Keratinocyte (primary cell): ENCODE data around the gene PNPLA2. TPM values are rescaled to one million over a fixed set of nuclear protein-coding genes. Genes with fewer than 3 reads are reported as not detected.

ENCODE experiments used
- DNase-seq: peaks from one replicate; pipeline ENCODE4 v3.0.0-alpha.2; 2011; ENCODE audit warnings: low read depth, missing footprints, low spot score
- FAIRE-seq: peaks from 2 replicates; lab custom pipeline; 2011; peaks lifted over from hg19 to GRCh38; lab: Jason Lieb, UNC
- H2AFZ ChIP-seq: 2 replicates; pipeline ENCODE4 v1.6.0; 2012; ENCODE audit warnings: low read length, control low read depth, inconsistent platforms; ENCODE audit not compliant: control insufficient read depth
- H3K27ac ChIP-seq: 2 replicates; pipeline ENCODE4 v1.5.1; 2011; ENCODE audit warnings: low read length; ENCODE audit not compliant: control insufficient read depth, insufficient read depth
- H3K27me3 ChIP-seq: 3 replicates; pipeline ENCODE4 v1.6.0; 2011; ENCODE audit warnings: low read length; ENCODE audit not compliant: control insufficient read depth, insufficient read depth; ENCODE audit errors: extremely low read depth
- H3K36me3 ChIP-seq, 2 experiments: 2 replicates in 1 of 2; 3 replicates in 1 of 2; pipeline ENCODE4 v1.5.1; 2011; ENCODE audit warnings: low read length in 2 of 2, mild to moderate bottlenecking in 1 of 2; ENCODE audit not compliant: control insufficient read depth in 2 of 2, insufficient read depth in 2 of 2; ENCODE audit errors: extremely low read depth in 1 of 2
- H3K4me1 ChIP-seq: 3 replicates; pipeline ENCODE4 v1.5.1; 2011; ENCODE audit warnings: low read length; ENCODE audit not compliant: control insufficient read depth, insufficient read depth; ENCODE audit errors: extremely low read depth
- H3K4me2 ChIP-seq: 3 replicates; pipeline ENCODE4 v1.6.0; 2011; ENCODE audit warnings: low read depth, low read length; ENCODE audit not compliant: control insufficient read depth, insufficient read depth; ENCODE audit errors: extremely low read depth
- H3K4me3 ChIP-seq, 3 experiments: fragments of 200-600 bp in 1 of 3; sonication (generic) in 1 of 3; 2 replicates in 2 of 3; 3 replicates in 1 of 3; pipeline ENCODE4 v1.5.1; 2011 to 2016; ENCODE audit warnings: low read length in 3 of 3, mild to moderate bottlenecking in 3 of 3, control low read depth in 2 of 3, inconsistent platforms in 1 of 3, low read depth in 1 of 3, mixed read lengths in 1 of 3, mixed run types in 1 of 3, moderate library complexity in 1 of 3; ENCODE audit not compliant: control insufficient read depth in 2 of 3, insufficient read depth in 2 of 3; ENCODE audit errors: extremely low read depth in 1 of 3
- H3K79me2 ChIP-seq: 2 replicates; pipeline ENCODE4 v1.6.0; 2012; ENCODE audit warnings: low read length; ENCODE audit not compliant: control insufficient read depth, insufficient read depth
- H3K9ac ChIP-seq: 3 replicates; pipeline ENCODE4 v1.6.0; 2011; ENCODE audit warnings: low read length; ENCODE audit not compliant: control insufficient read depth, insufficient read depth; ENCODE audit errors: extremely low read depth
- H3K9me1 ChIP-seq: 3 replicates; pipeline ENCODE4 v1.6.0; 2011; ENCODE audit warnings: low read length; ENCODE audit not compliant: control insufficient read depth, insufficient read depth; ENCODE audit errors: extremely low read depth
- H3K9me3 ChIP-seq: 2 replicates; pipeline ENCODE4 v1.5.1; 2012; ENCODE audit warnings: low read depth, low read length; ENCODE audit not compliant: control insufficient read depth
- H4K20me1 ChIP-seq: 3 replicates; pipeline ENCODE4 v1.6.0; 2011; ENCODE audit warnings: low read length; ENCODE audit not compliant: control insufficient read depth, insufficient read depth; ENCODE audit errors: extremely low read depth
- EZH2 ChIP-seq: IDR thresholded peaks from one replicate; pipeline ENCODE4 v1.6.1; 2012; ENCODE audit warnings: inconsistent platforms, mild to moderate bottlenecking, low read length, moderate library complexity
- dilution Hi-C: fragments of 300-500 bp; cut with MboI; formaldehyde crosslinking; loops from one replicate; pipeline ENCODE4 v1.7.0; 2020; ENCODE audit warnings: low sequenced_read_pairs; ENCODE audit not compliant: extremely low pct_ligation_motif_present
- polyA plus RNA-seq, 5 experiments: library from polyadenylated mRNA; depleted of rRNA in 3 of 5; stranded (reverse) in 3 of 5; stranded (forward) in 1 of 5; unstranded in 1 of 5; fragments of >200 nt; gene quantifications; 1 replicate in 1 of 5; 2 replicates in 3 of 5; 3 replicates in 1 of 5; pipeline versions ENCODE4 v1.2.1 to v1.2.3, GENCODE V29; 2011 to 2012; ENCODE audit warnings: missing spikeins in 2 of 5, low read depth in 1 of 5, low replicate concordance in 1 of 5
- TF ChIP-seq, protein P1 (sequence below), 3 experiments: IDR thresholded peaks in 1 of 3; conservative IDR thresholded peaks in 1 of 3; optimal IDR thresholded peaks in 1 of 3; 2 replicates in 2 of 3; 3 replicates in 1 of 3; pipeline versions ENCODE3 to v1.5.1; 2011; ENCODE audit warnings: low read length in 3 of 3, mild to moderate bottlenecking in 3 of 3, moderate library complexity in 2 of 3, control low read depth in 1 of 3, inconsistent platforms in 1 of 3; ENCODE audit not compliant: insufficient read depth in 2 of 3; ENCODE audit errors: extremely low read depth in 1 of 3

PNPLA2 gene
- polyA plus RNA-seq, 1 donor (not counting 4 experiments of a cell fraction or from before 2014, with no cell fraction given) = 5.3 TPM

- H3K27ac ChIP-seq = no peak overlapping the region
- H3K27me3 ChIP-seq = peaks cover 8% of the 10 kb centered on the region
- H3K4me2 ChIP-seq = no peak overlapping the region
- peaks cover 0 to 3% of the 10 kb centered on the region in 2 experiments for H3K36me3 ChIP-seq
- H3K9ac ChIP-seq = no peak overlapping the region
- FAIRE-seq (no peak), DNase-seq (no peak)
- H3K4me3 ChIP-seq = no peak overlapping the region
- TF ChIP-seq, protein P1, sequence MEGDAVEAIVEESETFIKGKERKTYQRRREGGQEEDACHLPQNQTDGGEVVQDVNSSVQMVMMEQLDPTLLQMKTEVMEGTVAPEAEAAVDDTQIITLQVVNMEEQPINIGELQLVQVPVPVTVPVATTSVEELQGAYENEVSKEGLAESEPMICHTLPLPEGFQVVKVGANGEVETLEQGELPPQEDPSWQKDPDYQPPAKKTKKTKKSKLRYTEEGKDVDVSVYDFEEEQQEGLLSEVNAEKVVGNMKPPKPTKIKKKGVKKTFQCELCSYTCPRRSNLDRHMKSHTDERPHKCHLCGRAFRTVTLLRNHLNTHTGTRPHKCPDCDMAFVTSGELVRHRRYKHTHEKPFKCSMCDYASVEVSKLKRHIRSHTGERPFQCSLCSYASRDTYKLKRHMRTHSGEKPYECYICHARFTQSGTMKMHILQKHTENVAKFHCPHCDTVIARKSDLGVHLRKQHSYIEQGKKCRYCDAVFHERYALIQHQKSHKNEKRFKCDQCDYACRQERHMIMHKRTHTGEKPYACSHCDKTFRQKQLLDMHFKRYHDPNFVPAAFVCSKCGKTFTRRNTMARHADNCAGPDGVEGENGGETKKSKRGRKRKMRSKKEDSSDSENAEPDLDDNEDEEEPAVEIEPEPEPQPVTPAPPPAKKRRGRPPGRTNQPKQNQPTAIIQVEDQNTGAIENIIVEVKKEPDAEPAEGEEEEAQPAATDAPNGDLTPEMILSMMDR (optimal IDR thresholded peaks at IDR 0.05 in 1 of 3, IDR thresholded peaks at IDR 0.05 in 1 of 3, conservative IDR thresholded peaks at IDR 0.05 in 1 of 3; ENCODE audit: extremely low read depth in 1 of 3, insufficient read depth in 2 of 3, low read length in 3 of 3) = no peak
- no peak for TF ChIP-seq EZH2
- dilution Hi-C loops = no loop called here
- no peaks in the 10 kb centered on the region for H4K20me1 ChIP-seq
- H3K79me2 ChIP-seq = no peaks in the 10 kb centered on the region
- peaks cover 9% of the 10 kb centered on the region for H3K4me1 ChIP-seq
- H3K9me3 ChIP-seq = no peaks in the 10 kb centered on the region
- H3K9me1 ChIP-seq = no peaks in the 10 kb centered on the region
- H2AFZ ChIP-seq = no peak overlapping the region
These were observed 31.5 kb upstream of the PNPLA2 start for GRCh38 chr11:787084-787675.

DNA sequence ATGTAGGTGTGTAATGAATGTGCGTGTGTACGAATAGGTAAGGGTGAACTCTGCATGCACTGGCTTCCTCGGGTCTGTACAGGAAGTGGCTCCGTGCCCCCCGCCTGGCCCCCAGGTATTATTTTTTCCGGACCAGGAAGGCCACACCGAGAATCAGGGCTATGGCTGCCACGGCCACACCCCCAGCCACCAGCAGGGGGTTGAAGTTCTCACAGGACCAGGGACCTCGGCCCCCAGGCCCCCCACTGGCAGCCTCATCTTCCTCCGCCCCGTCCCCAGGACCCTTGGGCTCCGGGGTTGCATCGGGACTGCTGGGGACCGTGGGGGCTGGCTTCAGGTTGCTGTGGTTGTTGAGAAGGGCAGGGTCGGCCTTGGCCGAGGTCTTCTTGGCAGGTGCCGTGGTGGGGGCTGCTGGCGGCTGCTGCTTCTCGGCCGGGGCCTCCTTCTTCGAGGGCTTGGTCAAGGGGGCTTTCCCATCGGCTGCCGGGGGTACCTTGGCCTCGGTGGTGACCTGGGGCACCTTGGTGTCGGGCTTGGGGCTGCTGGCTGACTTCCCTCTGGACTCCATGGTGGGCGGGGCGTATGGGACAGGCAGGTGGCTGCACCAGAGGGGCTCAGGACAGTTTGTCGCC, 30.6 kb upstream of the PNPLA2 start:
- no peak for FAIRE-seq

More for the DNA sequence above, 30.6 kb upstream of the PNPLA2 start:
- no peak overlapping the region for H3K27ac ChIP-seq
- DNase-seq = no peak
- no peaks in the 10 kb centered on the region for H4K20me1 ChIP-seq
- no peak overlapping the region for H2AFZ ChIP-seq
- no peaks in the 10 kb centered on the region for H3K9me3 ChIP-seq
- no peaks in the 10 kb centered on the region for H3K79me2 ChIP-seq
- H3K36me3 ChIP-seq = peaks cover 2 to 4% of the 10 kb centered on the region in 2 experiments
- H3K9me1 ChIP-seq = no peaks in the 10 kb centered on the region
- dilution Hi-C loops = no loop called here
- peaks cover 8% of the 10 kb centered on the region for H3K27me3 ChIP-seq
- H3K9ac ChIP-seq = no peak overlapping the region
- no peak overlapping the region for H3K4me3 ChIP-seq
- H3K4me2 ChIP-seq = no peak overlapping the region
- H3K4me1 ChIP-seq = peaks cover 6% of the 10 kb centered on the region
- TF ChIP-seq EZH2 = no peak
- TF ChIP-seq, protein P1 (optimal IDR thresholded peaks at IDR 0.05 in 1 of 3, IDR thresholded peaks at IDR 0.05 in 1 of 3, conservative IDR thresholded peaks at IDR 0.05 in 1 of 3; ENCODE audit: extremely low read depth in 1 of 3, insufficient read depth in 2 of 3, low read length in 3 of 3) = no peak
